Astrocyte (in vitro differentiated cells and primary cell): ENCODE results near the gene RNF157. TPM values are rescaled to one million over a fixed set of nuclear protein-coding genes. Genes with fewer than 3 reads are reported as not detected.

ENCODE experiments used
- DNase-seq: peaks from one replicate; pipeline ENCODE4 v3.0.0-alpha.2; 2010; ENCODE audit warnings: low read depth
- FAIRE-seq: peaks from 2 replicates; lab custom pipeline; 2011; peaks lifted over from hg19 to GRCh38; lab: Jason Lieb, UNC
- H2AFZ ChIP-seq: 2 replicates; pipeline ENCODE4 v1.6.0; 2012; ENCODE audit warnings: low read depth, low read length, inconsistent platforms
- H3K27ac ChIP-seq: 2 replicates; pipeline ENCODE4 v1.5.1; 2011; ENCODE audit warnings: low read depth, low read length, inconsistent platforms
- H3K27me3 ChIP-seq: 2 replicates; pipeline ENCODE4 v1.6.0; 2011; ENCODE audit warnings: low read length, inconsistent platforms; ENCODE audit not compliant: insufficient read depth
- H3K36me3 ChIP-seq: 2 replicates; pipeline ENCODE4 v1.5.1; 2011; ENCODE audit warnings: low read length, inconsistent platforms; ENCODE audit not compliant: insufficient read depth
- H3K4me1 ChIP-seq: 2 replicates; pipeline ENCODE4 v1.5.1; 2011; ENCODE audit warnings: low read length, inconsistent platforms; ENCODE audit not compliant: insufficient read depth
- H3K4me2 ChIP-seq: 2 replicates; pipeline ENCODE4 v1.6.0; 2012; ENCODE audit warnings: low read length, inconsistent platforms
- H3K4me3 ChIP-seq: 2 replicates; pipeline ENCODE4 v1.5.1; 2011; ENCODE audit warnings: low read depth, mild to moderate bottlenecking, low read length, inconsistent platforms; ENCODE audit not compliant: insufficient read depth
- H3K79me2 ChIP-seq: 2 replicates; pipeline ENCODE4 v1.6.0; 2012; ENCODE audit warnings: mild to moderate bottlenecking, low read length, inconsistent platforms; ENCODE audit not compliant: insufficient read depth
- H3K9ac ChIP-seq: 2 replicates; pipeline ENCODE4 v1.6.0; 2012; ENCODE audit warnings: mild to moderate bottlenecking, low read length, inconsistent platforms
- H3K9me3 ChIP-seq: 2 replicates; pipeline ENCODE4 v1.5.1; 2012; ENCODE audit warnings: low read depth, mild to moderate bottlenecking, low read length, inconsistent platforms; ENCODE audit not compliant: insufficient read depth
- H4K20me1 ChIP-seq: 2 replicates; pipeline ENCODE4 v1.6.0; 2012; ENCODE audit warnings: low read length, inconsistent platforms; ENCODE audit not compliant: insufficient read depth
- H3K27ac Mint-ChIP-seq: one replicate; pipeline ENCODE4 v1.8.0; 2021; ENCODE audit warnings: mild to moderate bottlenecking, mixed read lengths; ENCODE audit not compliant: unreplicated experiment
- H3K27me3 Mint-ChIP-seq: one replicate; pipeline ENCODE4 v1.8.0; 2021; ENCODE audit warnings: low read depth, mixed read lengths; ENCODE audit not compliant: unreplicated experiment
- H3K36me3 Mint-ChIP-seq: one replicate; pipeline ENCODE4 v1.8.0; 2021; ENCODE audit warnings: low read depth, mixed read lengths; ENCODE audit not compliant: unreplicated experiment
- H3K4me1 Mint-ChIP-seq: one replicate; pipeline ENCODE4 v1.8.0; 2021; ENCODE audit warnings: low read depth, mixed read lengths; ENCODE audit not compliant: unreplicated experiment
- H3K4me3 Mint-ChIP-seq: one replicate; pipeline ENCODE4 v1.8.0; 2021; ENCODE audit warnings: mild to moderate bottlenecking, moderate library complexity, mixed read lengths; ENCODE audit not compliant: unreplicated experiment
- H3K9me3 Mint-ChIP-seq: one replicate; pipeline ENCODE4 v1.8.0; 2021; ENCODE audit warnings: mild to moderate bottlenecking, mixed read lengths; ENCODE audit not compliant: unreplicated experiment
- EZH2 ChIP-seq: IDR thresholded peaks from 2 replicates; pipeline ENCODE4 v1.6.1; 2012; ENCODE audit warnings: mild to moderate bottlenecking, low read length, inconsistent platforms; ENCODE audit not compliant: insufficient read depth
- total RNA-seq: library from RNA; stranded (reverse); gene quantifications from 2 replicates; pipeline ENCODE4 v1.2.1, GENCODE V29; 2021
- TF ChIP-seq, protein P1 (sequence below): IDR thresholded peaks from 2 replicates; pipeline ENCODE4 v1.5.1; 2011; ENCODE audit warnings: low read depth, mild to moderate bottlenecking, inconsistent platforms, low read length, moderate library complexity; ENCODE audit not compliant: insufficient read depth

RNF157 gene
- total RNA-seq, 1 donor from 2014 or later = 1.4 TPM

GRCh38 chr17:76134911-76135809, 105.1 kb downstream of the RNF157 start:
- H3K9me3 Mint-ChIP-seq = no peaks in the 10 kb centered on the region
- Histone ChIP-seq H3K9me3 (no peaks in the 10 kb centered on the region), H3K79me2 (no peaks in the 10 kb centered on the region), H3K9ac (no peak overlapping the region), H3K27ac (no peak overlapping the region), H2AFZ (no peak overlapping the region), H3K36me3 (no peaks in the 10 kb centered on the region), H3K4me1 (no peaks in the 10 kb centered on the region), H4K20me1 (no peaks in the 10 kb centered on the region), H3K4me2 (no peak overlapping the region), H3K27me3 (peaks cover 49% of the 10 kb centered on the region), H3K4me3 (no peak overlapping the region)
- H3K4me3 Mint-ChIP-seq = no peak overlapping the region
- peaks cover 11% of the 10 kb centered on the region for H3K4me1 Mint-ChIP-seq
- TF ChIP-seq, protein P1, sequence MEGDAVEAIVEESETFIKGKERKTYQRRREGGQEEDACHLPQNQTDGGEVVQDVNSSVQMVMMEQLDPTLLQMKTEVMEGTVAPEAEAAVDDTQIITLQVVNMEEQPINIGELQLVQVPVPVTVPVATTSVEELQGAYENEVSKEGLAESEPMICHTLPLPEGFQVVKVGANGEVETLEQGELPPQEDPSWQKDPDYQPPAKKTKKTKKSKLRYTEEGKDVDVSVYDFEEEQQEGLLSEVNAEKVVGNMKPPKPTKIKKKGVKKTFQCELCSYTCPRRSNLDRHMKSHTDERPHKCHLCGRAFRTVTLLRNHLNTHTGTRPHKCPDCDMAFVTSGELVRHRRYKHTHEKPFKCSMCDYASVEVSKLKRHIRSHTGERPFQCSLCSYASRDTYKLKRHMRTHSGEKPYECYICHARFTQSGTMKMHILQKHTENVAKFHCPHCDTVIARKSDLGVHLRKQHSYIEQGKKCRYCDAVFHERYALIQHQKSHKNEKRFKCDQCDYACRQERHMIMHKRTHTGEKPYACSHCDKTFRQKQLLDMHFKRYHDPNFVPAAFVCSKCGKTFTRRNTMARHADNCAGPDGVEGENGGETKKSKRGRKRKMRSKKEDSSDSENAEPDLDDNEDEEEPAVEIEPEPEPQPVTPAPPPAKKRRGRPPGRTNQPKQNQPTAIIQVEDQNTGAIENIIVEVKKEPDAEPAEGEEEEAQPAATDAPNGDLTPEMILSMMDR = no peak
- TF ChIP-seq EZH2 = no peak
- no peak for FAIRE-seq
- H3K36me3 Mint-ChIP-seq = no peaks in the 10 kb centered on the region
- peaks cover 52% of the 10 kb centered on the region for H3K27me3 Mint-ChIP-seq
- peak overlapping the region; percentile 53 for H3K27ac Mint-ChIP-seq
- DNase-seq = no peak

GRCh38 chr17:76132574-76133338, 107.5 kb downstream of the RNF157 start:
- Mint-ChIP-seq H3K4me1 (no peaks in the 10 kb centered on the region), H3K9me3 (no peaks in the 10 kb centered on the region), H3K4me3 (no peak overlapping the region), H3K27ac (no peak overlapping the region), H3K36me3 (no peaks in the 10 kb centered on the region), H3K27me3 (peaks cover 39% of the 10 kb centered on the region)
- FAIRE-seq = no peak
- H3K36me3 ChIP-seq = no peaks in the 10 kb centered on the region
- H3K79me2 ChIP-seq = no peaks in the 10 kb centered on the region
- no peak overlapping the region for H3K4me2 ChIP-seq
- no peak overlapping the region for H2AFZ ChIP-seq
- no peaks in the 10 kb centered on the region for H3K9me3 ChIP-seq
- no peaks in the 10 kb centered on the region for H3K4me1 ChIP-seq
- no peak overlapping the region for H3K9ac ChIP-seq
- no peaks in the 10 kb centered on the region for H4K20me1 ChIP-seq
- H3K27me3 ChIP-seq = peaks cover 28% of the 10 kb centered on the region
- no peak for DNase-seq
- TF ChIP-seq, protein P1 = no peak
- no peak for TF ChIP-seq EZH2
- H3K4me3 ChIP-seq = no peak overlapping the region
- H3K27ac ChIP-seq = no peak overlapping the region
